ENCODE data around the gene ZNF708. TPM values are rescaled to one million over a fixed set of nuclear protein-coding genes. Genes with fewer than 3 reads are reported as not detected.

The ZNF708 gene
- 3.6 and 5.9 TPM in 2 replicates for total RNA-seq

GRCh38 chr19:21328885-21329605 lies at the start of gene ZNF708:
TSS of gene ZNF708 (minus strand) at chr19:21329410. CDS start at chr19:21329212, 198 bp downstream.

GRCh38 chr19:21358768-21359451 lies 29.7 kb upstream of the ZNF708 start, which contains the start of gene ZNF738:
TSS of gene ZNF738 (plus strand) at chr19:21359000. CDS start at chr19:21359141, 141 bp downstream.

Other genes with a start within 250 kb of the ZNF708 start
- 3.1 and 9.2 TPM in 2 replicates for gene ZNF714, start 247.2 kb downstream of the ZNF708 start, total RNA-seq
- gene ZNF431, start 187.4 kb downstream of the ZNF708 start, total RNA-seq: 2.3 and 7.0 TPM in 2 replicates
- gene ZNF738, start 29.6 kb upstream of the ZNF708 start, total RNA-seq: 7.0 and 8.1 TPM in 2 replicates
- 5.2 and 12.7 TPM in 2 replicates for gene ZNF493, start 67.7 kb upstream of the ZNF708 start, total RNA-seq
- gene ZNF429, start 176.2 kb upstream of the ZNF708 start, total RNA-seq: 6.8 and 7.7 TPM in 2 replicates

Data from regular cardiac myocyte (primary cell).